ENCODE data around the gene MARK2.

GRCh38 chr11:63907808-63908530, 69.1 kb downstream of the MARK2 start:
- TF ChIP-seq POLR2A (IDR thresholded peaks at IDR 0.05) (no peak), CTCF (IDR thresholded peaks at IDR 0.05) (no peak)
